AG04449 (cell line): ENCODE data around the gene PRDM16.
A peak's percentile ranks its signal among the peaks of the same experiment; 100 is the strongest.
"Not testable (repeated sequence)": the region's sequence is repeated elsewhere in the genome, so short reads cannot be mapped to it uniquely, and the experiment has no call there.

ENCODE experiments used
- CTCF ChIA-PET: fragments of 350-600 bp; formaldehyde crosslinking; extraction: SDS; loops from one replicate; lab custom pipeline; 2021; ENCODE audit warnings: antibody characterized with exemption; lab: Yijun Ruan, JAX
- POLR2A ChIA-PET: fragments of 400-600, 350-600 bp; formaldehyde crosslinking; extraction: SDS; loops from one replicate; lab custom pipeline; 2020; ENCODE audit warnings: antibody characterized with exemption, inconsistent platforms; lab: Yijun Ruan, JAX
- DNase-seq: peaks from one replicate; pipeline ENCODE4 v3.0.0-alpha.2; 2010; ENCODE audit warnings: low read depth, low spot score
- H3K4me3 ChIP-seq: 2 replicates; pipeline ENCODE4 v1.5.1; 2011; ENCODE audit warnings: low read depth, mild to moderate bottlenecking, control low read depth, low read length
- TF ChIP-seq, protein P1 (sequence below): IDR thresholded peaks from one replicate; pipeline ENCODE4 v1.5.1; 2011; ENCODE audit warnings: mild to moderate bottlenecking, moderate library complexity, low read length, control low read depth, inconsistent platforms; ENCODE audit not compliant: insufficient read depth; ENCODE audit errors: missing control alignments

The PRDM16 gene

DNA sequence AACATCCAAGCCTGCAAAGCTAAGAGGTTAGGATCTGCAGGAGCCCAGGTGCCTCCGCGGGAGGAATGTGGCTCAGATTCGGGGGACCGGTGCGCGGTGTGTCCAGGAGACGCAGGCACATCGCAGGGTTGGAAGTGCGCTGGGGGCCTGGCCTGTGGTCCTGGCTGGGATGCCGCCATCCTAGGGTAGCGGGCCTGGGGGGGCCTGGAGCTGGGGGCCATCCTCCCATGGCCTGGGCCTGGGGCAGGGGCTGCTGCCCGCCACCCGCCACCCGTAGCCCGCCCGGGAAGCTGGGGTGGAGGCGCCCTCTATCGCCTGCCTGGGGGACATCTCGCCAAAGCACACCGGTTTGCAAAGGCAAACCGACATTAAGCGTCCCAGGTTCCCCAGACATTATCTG is 214.8 kb downstream of the PRDM16 start:
- TF ChIP-seq, protein P1, sequence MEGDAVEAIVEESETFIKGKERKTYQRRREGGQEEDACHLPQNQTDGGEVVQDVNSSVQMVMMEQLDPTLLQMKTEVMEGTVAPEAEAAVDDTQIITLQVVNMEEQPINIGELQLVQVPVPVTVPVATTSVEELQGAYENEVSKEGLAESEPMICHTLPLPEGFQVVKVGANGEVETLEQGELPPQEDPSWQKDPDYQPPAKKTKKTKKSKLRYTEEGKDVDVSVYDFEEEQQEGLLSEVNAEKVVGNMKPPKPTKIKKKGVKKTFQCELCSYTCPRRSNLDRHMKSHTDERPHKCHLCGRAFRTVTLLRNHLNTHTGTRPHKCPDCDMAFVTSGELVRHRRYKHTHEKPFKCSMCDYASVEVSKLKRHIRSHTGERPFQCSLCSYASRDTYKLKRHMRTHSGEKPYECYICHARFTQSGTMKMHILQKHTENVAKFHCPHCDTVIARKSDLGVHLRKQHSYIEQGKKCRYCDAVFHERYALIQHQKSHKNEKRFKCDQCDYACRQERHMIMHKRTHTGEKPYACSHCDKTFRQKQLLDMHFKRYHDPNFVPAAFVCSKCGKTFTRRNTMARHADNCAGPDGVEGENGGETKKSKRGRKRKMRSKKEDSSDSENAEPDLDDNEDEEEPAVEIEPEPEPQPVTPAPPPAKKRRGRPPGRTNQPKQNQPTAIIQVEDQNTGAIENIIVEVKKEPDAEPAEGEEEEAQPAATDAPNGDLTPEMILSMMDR, result peak; percentile 70
- POLR2A ChIA-PET, result no interaction called here
- CTCF ChIA-PET, result no interaction called here
- H3K4me3 ChIP-seq, result no peak overlapping the region
- no peak for DNase-seq

DNA sequence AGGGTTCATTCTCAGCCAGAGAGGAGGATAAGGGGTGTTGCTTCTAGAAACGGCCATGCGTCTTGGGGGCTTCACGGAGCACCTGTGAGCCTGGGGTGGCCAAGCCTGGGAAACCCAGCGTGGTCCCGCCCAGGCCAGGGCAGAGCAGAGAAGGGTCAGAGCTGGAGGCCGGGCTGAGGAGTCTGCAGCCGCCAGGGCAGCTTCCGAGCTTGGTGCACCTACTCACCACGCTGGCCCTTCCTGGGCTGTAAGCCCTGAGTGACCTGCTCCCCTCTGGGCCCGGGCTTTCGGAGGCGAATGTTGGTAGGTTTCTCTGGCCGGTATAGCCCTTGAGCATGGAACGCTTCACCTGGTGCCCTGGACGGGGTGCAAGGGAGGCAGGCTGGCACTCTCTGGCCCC is 215.7 kb downstream of the PRDM16 start:
- POLR2A ChIA-PET, result no interaction called here
- TF ChIP-seq, protein P1, result no peak
- DNase-seq, result no peak
- H3K4me3 ChIP-seq, result no peak overlapping the region
- CTCF ChIA-PET, result no interaction called here

DNA sequence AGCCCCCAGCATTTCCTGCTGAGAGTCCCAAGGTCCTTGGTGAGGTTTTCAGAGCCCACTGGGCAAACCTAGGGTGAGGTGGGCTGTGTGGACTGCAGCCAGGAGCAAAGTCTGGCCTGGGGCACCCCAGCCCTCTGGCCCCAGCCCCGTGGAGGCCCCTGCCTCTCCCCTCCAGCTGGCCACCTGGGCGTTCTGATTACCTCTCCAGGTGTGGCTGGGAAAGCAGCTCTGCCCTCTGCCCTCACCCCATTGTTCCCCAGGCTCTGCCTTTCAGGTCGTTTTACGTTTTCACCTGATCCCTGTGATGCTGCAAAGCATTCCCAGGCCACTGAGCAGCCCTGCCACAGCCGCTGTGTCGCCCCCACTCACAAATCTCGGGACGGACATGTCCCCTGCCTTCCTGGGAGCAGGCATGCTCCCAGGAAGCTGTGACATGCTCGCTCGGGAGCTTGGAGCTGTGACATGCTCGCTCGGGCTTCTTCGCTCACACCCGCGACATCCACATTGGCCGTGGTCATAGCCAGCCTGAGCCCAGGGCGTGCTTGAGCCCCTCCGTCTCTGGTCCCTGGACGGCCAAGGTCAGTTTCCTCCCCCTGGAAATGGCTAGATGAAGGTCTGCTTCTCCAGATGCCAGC is 216.2 kb downstream of the PRDM16 start:
- TF ChIP-seq, protein P1, result no peak

DNA sequence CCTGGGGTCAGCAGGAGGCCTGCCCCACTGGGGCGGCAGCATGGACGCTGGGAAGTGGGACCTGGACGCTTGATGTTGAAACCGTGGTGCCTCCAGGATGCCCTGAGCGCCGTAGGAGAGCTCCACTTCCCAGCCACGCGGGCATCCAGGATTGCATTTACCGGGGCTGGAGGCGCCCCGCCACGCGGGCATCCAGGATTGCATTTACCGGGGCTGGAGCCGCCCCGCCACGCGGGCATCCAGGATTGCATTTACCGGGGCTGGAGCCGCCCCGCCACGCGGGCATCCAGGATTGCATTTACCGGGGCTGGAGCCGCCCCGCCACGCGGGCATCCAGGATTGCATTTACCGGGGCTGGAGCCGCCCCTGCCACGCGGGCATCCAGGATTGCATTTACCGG is 218.1 kb downstream of the PRDM16 start:
- CTCF ChIA-PET, H3K4me3 ChIP-seq, POLR2A ChIA-PET, DNase-seq: not testable (repeated sequence)

More for the DNA sequence above, 216.2 kb downstream of the PRDM16 start:
- DNase-seq, result no peak
- no peak overlapping the region for H3K4me3 ChIP-seq
- CTCF ChIA-PET, result no interaction called here
- POLR2A ChIA-PET, result no interaction called here

DNA sequence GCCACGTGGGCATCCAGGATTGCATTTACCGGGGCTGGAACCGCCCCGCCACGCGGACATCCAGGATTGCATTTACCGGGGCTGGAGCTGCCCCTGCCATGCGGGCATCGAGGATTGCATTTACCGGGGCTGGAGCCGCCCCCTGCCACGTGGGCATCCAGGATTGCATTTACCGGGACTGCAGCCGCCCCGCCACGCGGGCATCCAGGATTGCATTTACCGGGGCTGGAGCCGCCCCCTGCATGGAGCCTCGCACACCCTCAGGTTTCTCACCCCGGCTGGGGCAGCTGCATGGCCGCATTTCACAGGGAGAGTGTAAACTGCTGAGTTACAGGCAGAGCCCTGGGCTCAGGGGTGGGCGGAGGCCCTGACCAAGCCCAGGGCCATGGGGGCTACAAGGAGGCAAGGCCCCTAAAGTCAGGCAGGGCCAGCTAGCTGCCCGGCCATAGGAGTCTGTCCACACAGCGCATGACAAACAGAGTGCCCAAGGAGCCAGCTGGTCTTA is 218.7 kb downstream of the PRDM16 start:
- no peak for DNase-seq
- no peak overlapping the region for H3K4me3 ChIP-seq
- ChIA-PET CTCF (no interaction called here), POLR2A (no interaction called here)
- TF ChIP-seq, protein P1, result no peak

DNA sequence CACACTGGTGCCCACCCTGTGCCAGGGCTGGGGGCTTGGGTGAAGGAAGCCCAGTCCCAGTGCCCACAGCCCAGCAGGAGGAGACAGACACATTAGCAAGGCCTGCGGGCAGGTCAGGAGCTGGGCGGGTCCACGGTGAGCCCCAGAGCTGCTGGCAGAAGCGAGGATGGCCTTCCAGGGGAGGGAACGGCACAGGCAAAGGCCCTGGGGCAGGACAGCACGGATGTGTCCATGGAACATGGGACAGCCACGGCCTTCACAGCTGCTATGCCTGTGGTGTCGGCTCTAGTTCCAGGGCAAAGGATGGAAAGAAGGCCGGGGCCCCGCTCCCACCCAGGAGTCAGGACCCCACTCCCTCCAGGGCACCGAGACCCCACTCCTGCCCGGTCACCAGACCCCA is 220.5 kb downstream of the PRDM16 start:
- POLR2A ChIA-PET, result no interaction called here
- DNase-seq, result no peak
- CTCF ChIA-PET, result no interaction called here
- TF ChIP-seq, protein P1, result no peak
- no peak overlapping the region for H3K4me3 ChIP-seq

DNA sequence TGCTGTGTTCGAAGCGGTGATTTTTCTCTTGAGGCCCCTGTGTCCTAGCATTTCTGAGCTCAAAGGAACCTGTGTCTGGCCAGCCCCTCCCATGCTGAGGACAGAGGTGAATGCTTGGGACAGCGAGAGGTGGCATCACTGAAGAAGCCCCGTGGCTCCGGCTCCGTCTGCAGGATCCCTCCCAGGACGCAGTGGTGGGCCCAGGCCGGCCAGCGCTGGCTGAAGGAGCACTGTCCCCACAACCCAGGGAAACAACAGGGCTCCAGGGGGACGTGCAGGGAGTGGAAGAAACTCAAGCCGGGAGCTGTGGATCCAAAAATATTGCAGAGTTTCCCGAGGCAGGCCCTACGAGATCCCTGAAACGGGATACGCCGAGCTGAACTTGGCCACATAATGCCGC is 221.4 kb downstream of the PRDM16 start:
- no peak for DNase-seq
- H3K4me3 ChIP-seq, result no peak overlapping the region
- ChIA-PET CTCF (no interaction called here), POLR2A (no interaction called here)
- TF ChIP-seq, protein P1, result no peak
